ENCODE measurements around the gene EHD3.

DNA sequence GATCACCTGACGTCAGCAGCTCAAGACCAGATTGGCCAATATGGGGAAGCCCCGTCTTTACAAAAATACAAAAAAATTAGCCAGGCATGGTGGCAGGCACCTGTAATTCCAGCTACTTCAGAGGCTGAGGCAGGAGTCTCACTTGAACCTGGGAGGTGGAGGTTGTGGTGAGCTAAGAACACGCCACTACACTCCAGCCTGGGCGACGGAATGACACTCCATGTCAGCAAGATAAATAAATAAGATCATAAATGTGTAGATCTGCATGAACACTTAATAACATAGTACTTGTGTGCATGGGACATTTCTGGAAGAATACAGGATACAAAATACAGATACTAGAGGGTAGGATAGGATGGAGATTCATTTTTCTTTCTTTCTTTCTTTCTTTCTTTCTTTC is 9.1 kb downstream of the EHD3 start:
- TF ChIP-seq, protein P1, sequence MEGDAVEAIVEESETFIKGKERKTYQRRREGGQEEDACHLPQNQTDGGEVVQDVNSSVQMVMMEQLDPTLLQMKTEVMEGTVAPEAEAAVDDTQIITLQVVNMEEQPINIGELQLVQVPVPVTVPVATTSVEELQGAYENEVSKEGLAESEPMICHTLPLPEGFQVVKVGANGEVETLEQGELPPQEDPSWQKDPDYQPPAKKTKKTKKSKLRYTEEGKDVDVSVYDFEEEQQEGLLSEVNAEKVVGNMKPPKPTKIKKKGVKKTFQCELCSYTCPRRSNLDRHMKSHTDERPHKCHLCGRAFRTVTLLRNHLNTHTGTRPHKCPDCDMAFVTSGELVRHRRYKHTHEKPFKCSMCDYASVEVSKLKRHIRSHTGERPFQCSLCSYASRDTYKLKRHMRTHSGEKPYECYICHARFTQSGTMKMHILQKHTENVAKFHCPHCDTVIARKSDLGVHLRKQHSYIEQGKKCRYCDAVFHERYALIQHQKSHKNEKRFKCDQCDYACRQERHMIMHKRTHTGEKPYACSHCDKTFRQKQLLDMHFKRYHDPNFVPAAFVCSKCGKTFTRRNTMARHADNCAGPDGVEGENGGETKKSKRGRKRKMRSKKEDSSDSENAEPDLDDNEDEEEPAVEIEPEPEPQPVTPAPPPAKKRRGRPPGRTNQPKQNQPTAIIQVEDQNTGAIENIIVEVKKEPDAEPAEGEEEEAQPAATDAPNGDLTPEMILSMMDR (conservative IDR thresholded peaks at IDR 0.05), result no peak
- no peak for TF ChIP-seq ZFX (IDR thresholded peaks at IDR 0.05)

All from C4-2B (cell line).